ENCODE measurements around the gene COL9A3.

Gene COL9A3

GRCh38 chr20:62856931-62857619 lies 40.2 kb downstream of the COL9A3 start:
- no peak for DNase-seq (ENCODE audit: low read depth)

GRCh38 chr20:62858058-62858830 lies 41.4 kb downstream of the COL9A3 start:
- DNase-seq (ENCODE audit: low read depth), result no peak

- no peak for DNase-seq (ENCODE audit: low read depth)
Observed at GRCh38 chr20:62859721-62860120, 42.9 kb downstream of the COL9A3 start.

GRCh38 chr20:62860391-62860923 lies 43.6 kb downstream of the COL9A3 start:
- DNase-seq (ENCODE audit: low read depth), result peak; percentile 47

- DNase-seq (ENCODE audit: low read depth), result no peak
Observed at GRCh38 chr20:62860924-62861691, 44.3 kb downstream of the COL9A3 start.

- peak; percentile 79 for DNase-seq (ENCODE audit: low read depth)
Observed at GRCh38 chr20:62861726-62862336, 45.0 kb downstream of the COL9A3 start, which contains the start of gene TCFL5. Gene TCFL5, minus strand, starts transcription at chr20:62861822. Its CDS starts 152 bp downstream, at chr20:62861670.

GRCh38 chr20:62864207-62864606 lies 47.4 kb downstream of the COL9A3 start:
- DNase-seq (ENCODE audit: low read depth), result no peak

- DNase-seq (ENCODE audit: low read depth), result peak; percentile 24
Observed at GRCh38 chr20:62872184-62872847, 55.5 kb downstream of the COL9A3 start.

GRCh38 chr20:62872862-62873261 lies 56.0 kb downstream of the COL9A3 start:
- DNase-seq (ENCODE audit: low read depth), result no peak

- DNase-seq (ENCODE audit: low read depth), result no peak
Observed at GRCh38 chr20:62873280-62873679, 56.4 kb downstream of the COL9A3 start.

- peak; percentile 42 for DNase-seq (ENCODE audit: low read depth)
Observed at GRCh38 chr20:62873681-62874031, 56.8 kb downstream of the COL9A3 start.

- no peak for DNase-seq (ENCODE audit: low read depth)
Observed at GRCh38 chr20:62874964-62875344, 58.1 kb downstream of the COL9A3 start.

GRCh38 chr20:62875419-62876361 lies 58.8 kb downstream of the COL9A3 start:
- DNase-seq (ENCODE audit: low read depth), result peak; percentile 75

- DNase-seq (ENCODE audit: low read depth), result no peak
Observed at GRCh38 chr20:62876501-62876901, 59.7 kb downstream of the COL9A3 start.

- peak; percentile 57 for DNase-seq (ENCODE audit: low read depth)
Observed at GRCh38 chr20:62876902-62877816, 60.3 kb downstream of the COL9A3 start.

- no peak for DNase-seq (ENCODE audit: low read depth)
Observed at GRCh38 chr20:62878244-62879038, 61.6 kb downstream of the COL9A3 start.

GRCh38 chr20:62879275-62880146 lies 62.7 kb downstream of the COL9A3 start:
- DNase-seq (ENCODE audit: low read depth), result no peak

Data from fibroblast of gingiva (primary cell).